Measurements from ENCODE around the gene ISYNA1. TPM values are rescaled to one million over a fixed set of nuclear protein-coding genes. Genes with fewer than 3 reads are reported as not detected.

The ISYNA1 gene
- total and polyA plus RNA-seq, 4 donors: 4.7 to 41.9 (median 10.1) TPM

- DNase-seq (ENCODE audit: low spot score): no peak
- no peaks in the 10 kb centered on the region for H3K27me3 ChIP-seq (ENCODE audit: control insufficient read depth in 4 of 4, insufficient read depth in 4 of 4, low read length in 3 of 4)
- H3K4me3 ChIP-seq (ENCODE audit: low read depth in 1 of 3, low read length in 3 of 3): no peak overlapping the region
- H3K9me3 ChIP-seq (ENCODE audit: control insufficient read depth in 4 of 4, low read length in 3 of 4): no peaks in the 10 kb centered on the region
- H3K36me3 ChIP-seq (ENCODE audit: control insufficient read depth in 4 of 4, insufficient read depth in 3 of 4, low read depth in 1 of 4, low read length in 3 of 4): no peaks in the 10 kb centered on the region
- H3K9ac ChIP-seq (ENCODE audit: low read depth in 1 of 2, low read length in 2 of 2): peak overlapping the region in 1 of 2 donors; percentile 30
- WGBS: 62% methylated on average over 13 of the region's 13 CpGs
- peak overlapping the region; percentile 85 to 93 for H3K27ac ChIP-seq (ENCODE audit: low read depth in 1 of 2, low read length in 2 of 2)
- H3K4me1 ChIP-seq (ENCODE audit: control insufficient read depth in 4 of 4, insufficient read depth in 4 of 4, low read length in 3 of 4): peaks cover 14 to 57% (median 38%) of the 10 kb centered on the region in 4 donors
- TF ChIP-seq, protein P1, sequence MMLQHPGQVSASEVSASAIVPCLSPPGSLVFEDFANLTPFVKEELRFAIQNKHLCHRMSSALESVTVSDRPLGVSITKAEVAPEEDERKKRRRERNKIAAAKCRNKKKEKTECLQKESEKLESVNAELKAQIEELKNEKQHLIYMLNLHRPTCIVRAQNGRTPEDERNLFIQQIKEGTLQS (IDR thresholded peaks at IDR 0.05): no peak
- TF ChIP-seq NR2F2 (IDR thresholded peaks at IDR 0.05): peak; percentile 50
- no peak for TF ChIP-seq HNF4A (conservative IDR thresholded peaks at IDR 0.05)
- TF ChIP-seq TAF1 (conservative IDR thresholded peaks at IDR 0.05): no peak
- peak; percentile 44 for TF ChIP-seq SP1 (IDR thresholded peaks at IDR 0.05)
- TF ChIP-seq RAD21 (IDR thresholded peaks at IDR 0.05): peak in 1 of 2 donors; percentile 22
- TF ChIP-seq ZBTB33 (IDR thresholded peaks at IDR 0.05): no peak
- TF ChIP-seq RXRA (IDR thresholded peaks at IDR 0.05): peak; percentile 33 to 37
- no peak for TF ChIP-seq JUND (IDR thresholded peaks at IDR 0.05)
- TF ChIP-seq MAX (IDR thresholded peaks at IDR 0.05): no peak
Measured at GRCh38 chr19:18480006-18480691, 42.2 kb upstream of the ISYNA1 start.

DNA sequence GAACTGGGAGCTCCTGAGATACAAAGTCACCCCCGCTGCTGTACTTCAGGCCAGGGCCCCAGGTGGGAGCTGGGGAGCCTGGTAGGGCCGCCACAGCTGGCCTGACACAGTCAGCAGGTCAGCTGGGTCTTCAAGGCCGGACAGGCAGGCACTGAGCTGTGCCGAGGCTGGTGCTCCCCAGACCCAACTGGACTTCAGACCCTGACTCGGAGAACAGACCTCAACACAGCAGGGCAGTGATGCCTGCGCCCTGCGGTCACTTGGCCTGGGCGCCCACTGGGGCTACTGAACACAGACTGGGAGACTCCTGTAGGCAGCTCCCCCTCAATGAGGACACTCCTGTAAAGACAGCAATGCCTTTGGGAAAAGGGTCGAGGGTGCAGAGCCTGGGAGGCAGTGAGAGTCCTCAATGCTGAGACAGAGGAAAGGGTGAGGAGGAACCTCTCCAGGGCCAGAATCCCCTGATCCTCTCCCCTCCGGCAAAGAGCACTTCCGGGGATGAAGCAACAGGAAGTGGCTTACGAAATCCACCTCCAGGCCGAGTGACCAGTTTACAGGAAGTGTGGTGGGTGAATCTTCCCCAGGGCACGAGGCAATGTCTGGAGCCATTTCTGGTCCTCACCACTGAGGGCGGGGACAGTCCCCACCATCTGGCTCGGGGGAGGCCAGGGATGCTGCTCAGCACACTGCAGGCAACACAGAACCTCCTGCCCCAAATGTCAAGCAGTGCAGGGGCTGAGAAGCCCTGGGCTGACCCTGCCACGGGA, 40.8 kb upstream of the ISYNA1 start:
- Histone ChIP-seq H3K27me3 (ENCODE audit: control insufficient read depth in 4 of 4, insufficient read depth in 4 of 4, low read length in 3 of 4) (no peaks in the 10 kb centered on the region), H3K27ac (ENCODE audit: low read depth in 1 of 2, low read length in 2 of 2) (peak overlapping the region; percentile 85 to 93), H3K9ac (ENCODE audit: low read depth in 1 of 2, low read length in 2 of 2) (no peak overlapping the region), H3K9me3 (ENCODE audit: control insufficient read depth in 4 of 4, low read length in 3 of 4) (no peaks in the 10 kb centered on the region), H3K4me3 (ENCODE audit: low read depth in 1 of 3, low read length in 3 of 3) (no peak overlapping the region), H3K36me3 (ENCODE audit: control insufficient read depth in 4 of 4, insufficient read depth in 3 of 4, low read depth in 1 of 4, low read length in 3 of 4) (no peaks in the 10 kb centered on the region), H3K4me1 (ENCODE audit: control insufficient read depth in 4 of 4, insufficient read depth in 4 of 4, low read length in 3 of 4) (peaks cover 14 to 58% (median 37%) of the 10 kb centered on the region in 4 donors)
- peak; percentile 52 for DNase-seq (ENCODE audit: low spot score)
- WGBS: 51% methylated on average over 17 of the region's 17 CpGs
- TF ChIP-seq EGR1 (IDR thresholded peaks at IDR 0.05; ENCODE audit: low read depth in 2 of 2) (peak; percentile 71 to 76), MAX (IDR thresholded peaks at IDR 0.05) (peak; percentile 98), HNF4G (IDR thresholded peaks at IDR 0.05) (no peak), HNF4A (conservative IDR thresholded peaks at IDR 0.05) (peak in 1 of 2 donors; percentile 9), NR2F2 (IDR thresholded peaks at IDR 0.05) (peak; percentile 60), GABPA (IDR thresholded peaks at IDR 0.05 in 1 of 2, conservative IDR thresholded peaks at IDR 0.05 in 1 of 2) (peak; percentile 81 to 89), TAF1 (conservative IDR thresholded peaks at IDR 0.05) (no peak), REST (IDR thresholded peaks at IDR 0.05) (no peak), FOXA2 (IDR thresholded peaks at IDR 0.05) (no peak), RXRA (IDR thresholded peaks at IDR 0.05) (peak; percentile 59 to 64), YY1 (IDR thresholded peaks at IDR 0.05) (peak; percentile 66), JUND (IDR thresholded peaks at IDR 0.05) (no peak), FOXA1 (IDR thresholded peaks at IDR 0.05) (no peak), ZBTB33 (IDR thresholded peaks at IDR 0.05) (no peak), SP1 (IDR thresholded peaks at IDR 0.05) (peak; percentile 63), RAD21 (IDR thresholded peaks at IDR 0.05) (peak; percentile 21 to 54)
- TF ChIP-seq, protein P1 (IDR thresholded peaks at IDR 0.05): peak; percentile 21
- TF ChIP-seq, protein P2, sequence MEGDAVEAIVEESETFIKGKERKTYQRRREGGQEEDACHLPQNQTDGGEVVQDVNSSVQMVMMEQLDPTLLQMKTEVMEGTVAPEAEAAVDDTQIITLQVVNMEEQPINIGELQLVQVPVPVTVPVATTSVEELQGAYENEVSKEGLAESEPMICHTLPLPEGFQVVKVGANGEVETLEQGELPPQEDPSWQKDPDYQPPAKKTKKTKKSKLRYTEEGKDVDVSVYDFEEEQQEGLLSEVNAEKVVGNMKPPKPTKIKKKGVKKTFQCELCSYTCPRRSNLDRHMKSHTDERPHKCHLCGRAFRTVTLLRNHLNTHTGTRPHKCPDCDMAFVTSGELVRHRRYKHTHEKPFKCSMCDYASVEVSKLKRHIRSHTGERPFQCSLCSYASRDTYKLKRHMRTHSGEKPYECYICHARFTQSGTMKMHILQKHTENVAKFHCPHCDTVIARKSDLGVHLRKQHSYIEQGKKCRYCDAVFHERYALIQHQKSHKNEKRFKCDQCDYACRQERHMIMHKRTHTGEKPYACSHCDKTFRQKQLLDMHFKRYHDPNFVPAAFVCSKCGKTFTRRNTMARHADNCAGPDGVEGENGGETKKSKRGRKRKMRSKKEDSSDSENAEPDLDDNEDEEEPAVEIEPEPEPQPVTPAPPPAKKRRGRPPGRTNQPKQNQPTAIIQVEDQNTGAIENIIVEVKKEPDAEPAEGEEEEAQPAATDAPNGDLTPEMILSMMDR (IDR thresholded peaks at IDR 0.05; ENCODE audit: low read depth, low read length, missing input control): no peak

Measured in liver (tissue), 9 donors.